Endothelial cell of umbilical vein (primary cell): ENCODE measurements around the gene AKAP6. TPM values are rescaled to one million over a fixed set of nuclear protein-coding genes. Genes with fewer than 3 reads are reported as not detected.

Source experiments
- BruUV-seq: library from RNA; stranded (reverse); fragments of 400-500 nt; replicated peaks from 2 replicates; lab custom pipeline; 2021; lab: Mats Ljungman, UMichigan
- CTCF ChIA-PET: fragments of 300-600, 350-600 bp; sonication (Branson Sonifier 250); formaldehyde crosslinking; loops from one replicate; lab custom pipeline; 2021; ENCODE audit warnings: antibody characterized with exemption, inconsistent platforms; lab: Charles Lee
- POLR2A ChIA-PET: fragments of 300-600, 350-600 bp; sonication (Branson Sonifier 250); formaldehyde crosslinking; loops from one replicate; lab custom pipeline; 2021; ENCODE audit warnings: antibody characterized with exemption, inconsistent platforms; lab: Charles Lee
- DNase-seq: peaks from one replicate; pipeline ENCODE4 v3.0.0-alpha.2; 2011; ENCODE audit warnings: low read depth, low spot score
- FAIRE-seq: peaks from 2 replicates; lab custom pipeline; 2011; peaks lifted over from hg19 to GRCh38; lab: Jason Lieb, UNC
- H2AFZ ChIP-seq: 2 replicates; pipeline ENCODE4 v1.6.0; 2012; ENCODE audit warnings: low read depth, low read length, control low read depth, inconsistent platforms
- H3K27ac ChIP-seq: 2 replicates; pipeline ENCODE4 v1.5.1; 2011; ENCODE audit warnings: low read depth, mild to moderate bottlenecking, control low read depth, low read length, moderate library complexity; ENCODE audit not compliant: insufficient read depth
- H3K27me3 ChIP-seq, 2 experiments: 2 replicates each; pipeline versions ENCODE4 v1.6.0 to v1.6.1; 2011; ENCODE audit warnings: low read length in 2 of 2, mixed read lengths in 1 of 2; ENCODE audit not compliant: control insufficient read depth in 2 of 2, insufficient read depth in 2 of 2
- H3K36me3 ChIP-seq, 2 experiments: 2 replicates in 1 of 2; 3 replicates in 1 of 2; pipeline ENCODE4 v1.5.1; 2011; ENCODE audit warnings: low read length in 2 of 2, mild to moderate bottlenecking in 1 of 2, moderate library complexity in 1 of 2; ENCODE audit not compliant: control insufficient read depth in 2 of 2, insufficient read depth in 2 of 2; ENCODE audit errors: extremely low read depth in 1 of 2
- H3K4me1 ChIP-seq: 3 replicates; pipeline ENCODE4 v1.5.1; 2011; ENCODE audit warnings: mild to moderate bottlenecking, low read length; ENCODE audit not compliant: control insufficient read depth, insufficient read depth; ENCODE audit errors: extremely low read depth
- H3K4me2 ChIP-seq: 2 replicates; pipeline ENCODE4 v1.6.1; 2011; ENCODE audit warnings: low read length, control low read depth, mixed read lengths; ENCODE audit not compliant: insufficient read depth
- H3K4me3 ChIP-seq, 3 experiments: fragments of 200-600 bp in 1 of 3; sonication (generic), shearing (Covaris generic) in 1 of 3; replicated peaks in 1 of 3; 2 replicates each; pipeline ENCODE4 v1.5.1; 2011 to 2016; ENCODE audit warnings: control low read depth in 3 of 3, low read length in 3 of 3, mild to moderate bottlenecking in 2 of 3, inconsistent platforms in 1 of 3, low read depth in 1 of 3, moderate library complexity in 1 of 3; ENCODE audit not compliant: insufficient read depth in 1 of 3
- H3K79me2 ChIP-seq: 2 replicates; pipeline ENCODE4 v1.6.0; 2012; ENCODE audit warnings: low read length, inconsistent platforms; ENCODE audit not compliant: control insufficient read depth, insufficient read depth
- H3K9ac ChIP-seq: replicated peaks from 2 replicates; pipeline ENCODE3; 2011; ENCODE audit warnings: low read length, control low read depth; ENCODE audit not compliant: insufficient read depth; ENCODE audit errors: extremely low read depth
- H3K9me1 ChIP-seq: replicated peaks from 3 replicates; pipeline ENCODE4 v1.6.0; 2011; ENCODE audit warnings: mild to moderate bottlenecking, low read length; ENCODE audit not compliant: control insufficient read depth, insufficient read depth; ENCODE audit errors: extremely low read depth
- H3K9me3 ChIP-seq: replicated peaks from 2 replicates; pipeline ENCODE4 v1.5.1; 2012; ENCODE audit warnings: low read length, inconsistent platforms; ENCODE audit not compliant: control insufficient read depth, insufficient read depth
- H4K20me1 ChIP-seq: replicated peaks from 2 replicates; pipeline ENCODE3; 2011; ENCODE audit warnings: mild to moderate bottlenecking, low read length; ENCODE audit not compliant: control insufficient read depth, insufficient read depth; ENCODE audit errors: extremely low read depth
- CTCF ChIP-seq, 2 donors: IDR thresholded peaks; 1 replicate in 1 of 2; 2 replicates in 1 of 2; pipeline ENCODE4 v1.5.1; 2011; ENCODE audit warnings: low read length in 2 of 2, mild to moderate bottlenecking in 2 of 2, moderate library complexity in 2 of 2, control low read depth in 1 of 2, inconsistent platforms in 1 of 2, low read depth in 1 of 2; ENCODE audit not compliant: insufficient read depth in 1 of 2; ENCODE audit errors: extremely low read depth in 1 of 2
- EZH2 ChIP-seq: IDR thresholded peaks from 2 replicates; pipeline ENCODE4 v1.6.1; 2012; ENCODE audit warnings: borderline replicate concordance, low read depth, mild to moderate bottlenecking, moderate library complexity, low read length, inconsistent platforms; ENCODE audit not compliant: severe bottlenecking
- FOS ChIP-seq: IDR thresholded peaks from 2 replicates; pipeline ENCODE4 v1.6.1; 2011; ENCODE audit warnings: mild to moderate bottlenecking, low read length, moderate library complexity, borderline replicate concordance; ENCODE audit not compliant: insufficient read depth
- GATA2 ChIP-seq: IDR thresholded peaks from 2 replicates; pipeline ENCODE4 v1.7.0; 2011; ENCODE audit warnings: low read depth, mild to moderate bottlenecking, moderate library complexity, mixed read lengths, low read length; ENCODE audit not compliant: insufficient read length, insufficient read depth
- JUN ChIP-seq: IDR thresholded peaks from 2 replicates; pipeline ENCODE4 v1.6.1; 2011; ENCODE audit warnings: borderline replicate concordance, low read depth; ENCODE audit not compliant: insufficient read length, insufficient read depth
- MAX ChIP-seq: IDR thresholded peaks from 2 replicates; pipeline ENCODE4 v1.6.1; 2011; ENCODE audit not compliant: insufficient read depth, insufficient read length
- MYC ChIP-seq: IDR thresholded peaks from one replicate; pipeline ENCODE4 v1.6.1; 2011; ENCODE audit warnings: mild to moderate bottlenecking, low read depth, low read length
- POLR2A ChIP-seq: IDR thresholded peaks from 2 replicates; pipeline ENCODE4 v1.6.1; 2012; ENCODE audit warnings: low read depth, mild to moderate bottlenecking, control low read depth, low read length
- POLR2AphosphoS5 ChIP-seq: IDR thresholded peaks from 2 replicates; pipeline ENCODE4 v1.6.1; 2012; ENCODE audit warnings: low read depth, mild to moderate bottlenecking, control low read depth, low read length, moderate library complexity; ENCODE audit not compliant: insufficient read depth
- dilution Hi-C: fragments of 300-500 bp; cut with MboI; formaldehyde crosslinking; loops from one replicate; pipeline ENCODE4 v1.15.0; 2019; ENCODE audit warnings: low sequenced_read_pairs; ENCODE audit not compliant: extremely low pct_ligation_motif_present
- intact Hi-C: fragments of 100-400 bp; cut with micrococcal nuclease; formaldehyde crosslinking; loops from one replicate; pipeline ENCODE4 v1.10.0; 2022
- polyA plus RNA-seq, 4 experiments: library from polyadenylated mRNA; depleted of rRNA in 3 of 4; stranded (reverse) in 3 of 4; unstranded in 1 of 4; fragments of >200 nt; gene quantifications; 2 replicates each; pipeline versions ENCODE4 v1.2.1 to v1.2.3, GENCODE V29; 2011 to 2012; ENCODE audit warnings: missing spikeins in 1 of 4
- total RNA-seq: library from RNA; stranded (reverse); gene quantifications from 2 replicates; pipeline ENCODE4 v1.2.3, GENCODE V29; 2021

AKAP6 gene
- total and polyA plus RNA-seq, 2 donors (not counting 3 experiments of a cell fraction or from before 2014, with no cell fraction given) = 0.03 to 0.49 TPM

- no peaks in the 10 kb centered on the region for H3K36me3 ChIP-seq
- TF ChIP-seq FOS (no peak), MYC (no peak), GATA2 (no peak), POLR2AphosphoS5 (no peak), MAX (no peak), POLR2A (no peak), JUN (no peak), CTCF (IDR thresholded peaks at IDR 0.05; ENCODE audit: extremely low read depth in 1 of 2, insufficient read depth in 1 of 2, low read depth in 1 of 2, low read length in 2 of 2) (no peak), EZH2 (no peak)
- H3K4me2 ChIP-seq = no peak overlapping the region
- no peak overlapping the region for H3K9ac ChIP-seq
- intact Hi-C loops (no loop called here), dilution Hi-C loops (no loop called here)
- DNase-seq (no peak), FAIRE-seq (no peak)
- no peak overlapping the region for H3K27ac ChIP-seq
- H3K27me3 ChIP-seq = no peaks in the 10 kb centered on the region
- ChIA-PET CTCF (interaction anchor here (0.6 to 5.1 kb wide), 47 partner anchors 7 to 1772 kb away, joined by 3 to 95 read pairs (median 4); partner anchors contain the start of genes ARHGAP5 and RNU6-8), POLR2A (no interaction called here)
- H2AFZ ChIP-seq = no peak overlapping the region
- H3K9me3 ChIP-seq = no peaks in the 10 kb centered on the region
- peaks cover 2% of the 10 kb centered on the region for H3K4me1 ChIP-seq
- no peaks in the 10 kb centered on the region for H3K9me1 ChIP-seq
- H3K4me3 ChIP-seq = no peak overlapping the region
- H4K20me1 ChIP-seq = no peaks in the 10 kb centered on the region
- H3K79me2 ChIP-seq = no peaks in the 10 kb centered on the region
- BruUV-seq = no TSS peak
Observed at GRCh38 chr14:32559590-32559989, 230.5 kb downstream of the AKAP6 start.
